Kidney tubule cell (primary cell): ENCODE measurements around the gene THRB.

Source experiments
- DNase-seq: peaks from one replicate; pipeline ENCODE4 v3.0.0-alpha.2; 2018; ENCODE audit warnings: low spot score

The THRB gene

DNA sequence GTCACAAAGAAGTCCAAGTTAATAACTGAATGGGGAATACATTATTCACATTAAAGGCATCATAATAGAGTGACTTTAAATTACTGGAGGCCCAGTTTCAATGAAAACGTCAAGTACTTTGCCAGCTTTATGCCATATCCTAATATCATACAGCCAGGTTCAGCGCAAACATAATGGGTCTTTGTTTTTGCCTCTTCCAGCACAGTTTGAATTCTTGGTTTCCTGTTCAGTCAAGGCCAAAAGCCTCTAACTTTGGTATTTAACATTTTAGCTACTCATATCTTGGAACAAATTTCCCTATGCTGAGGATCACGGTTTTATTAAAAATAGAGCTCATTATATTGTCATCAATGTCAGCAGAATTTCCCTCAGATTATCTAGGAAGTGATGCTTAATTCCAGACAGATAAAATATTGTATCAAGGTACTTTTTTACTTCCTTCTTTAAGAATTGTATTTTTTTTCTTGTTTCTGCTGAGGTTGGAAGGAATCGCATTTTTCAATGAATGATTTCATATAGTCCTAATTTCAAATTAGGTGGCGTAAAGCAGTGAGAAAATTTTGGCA, 269.2 kb downstream of the THRB start:
- DNase-seq = no peak

DNA sequence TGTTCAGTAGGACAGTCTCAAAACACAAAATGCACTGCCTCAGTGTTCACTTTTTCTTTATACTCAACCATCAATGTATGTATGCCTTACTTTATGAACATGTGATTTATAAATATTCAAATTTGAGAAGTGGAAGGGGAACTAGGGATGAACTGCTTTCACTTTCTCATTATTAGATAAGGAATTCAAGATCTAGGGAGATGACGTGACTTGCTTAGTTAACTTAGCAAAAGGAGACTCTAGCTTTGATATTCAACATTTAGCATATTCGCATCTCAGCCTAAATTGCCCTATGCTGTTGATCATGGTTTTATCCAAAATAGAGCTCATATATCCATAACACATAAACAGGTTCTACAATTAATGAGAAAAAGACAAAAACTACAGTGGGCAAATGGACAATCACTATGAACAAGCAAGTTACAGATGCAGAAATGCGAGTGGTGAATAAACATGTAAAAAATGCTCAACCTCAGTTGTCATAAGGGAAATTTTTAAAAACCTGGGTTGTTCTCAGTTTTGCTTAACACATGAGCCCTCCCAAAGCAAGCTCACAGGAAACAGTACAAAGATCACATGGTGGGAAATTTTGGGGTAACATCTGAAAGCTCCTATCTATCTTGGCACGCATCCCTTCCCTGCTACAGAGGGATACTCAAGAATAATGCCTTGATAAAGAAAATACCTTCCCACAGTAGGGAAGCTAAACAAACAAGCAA, 269.8 kb downstream of the THRB start:
- no peak for DNase-seq

DNA sequence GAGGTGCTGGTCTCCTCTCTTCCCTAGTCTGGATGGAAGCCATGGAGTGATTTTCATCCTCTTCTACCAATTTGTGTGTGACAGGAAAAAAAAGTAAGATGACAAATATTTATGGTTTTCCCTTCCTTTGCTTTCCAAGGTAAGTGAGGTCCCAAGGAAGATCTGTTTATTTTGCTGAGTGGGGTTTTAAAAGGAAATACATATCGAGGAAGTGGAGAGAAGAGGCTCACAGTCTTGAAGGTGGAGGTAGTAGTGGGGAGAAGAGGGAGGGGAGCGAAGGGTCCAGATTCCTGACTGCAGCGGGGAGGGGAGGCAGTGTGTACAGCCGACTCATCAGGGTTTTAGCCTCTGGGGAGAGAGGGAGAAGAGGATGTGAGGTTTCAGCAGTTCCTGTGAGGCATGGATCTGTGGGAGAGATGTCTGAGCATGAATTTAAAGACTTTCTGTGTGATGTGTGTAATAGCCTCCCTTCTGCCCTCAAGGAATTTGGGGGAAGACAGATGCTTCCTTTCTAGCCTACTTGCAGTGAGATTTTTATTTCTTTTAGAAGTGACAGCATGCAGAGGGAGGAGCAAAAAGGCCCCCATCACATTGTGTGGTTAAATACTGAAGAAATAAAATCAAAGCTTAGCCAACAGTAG, 272.4 kb downstream of the THRB start:
- peak; percentile 56 for DNase-seq

DNA sequence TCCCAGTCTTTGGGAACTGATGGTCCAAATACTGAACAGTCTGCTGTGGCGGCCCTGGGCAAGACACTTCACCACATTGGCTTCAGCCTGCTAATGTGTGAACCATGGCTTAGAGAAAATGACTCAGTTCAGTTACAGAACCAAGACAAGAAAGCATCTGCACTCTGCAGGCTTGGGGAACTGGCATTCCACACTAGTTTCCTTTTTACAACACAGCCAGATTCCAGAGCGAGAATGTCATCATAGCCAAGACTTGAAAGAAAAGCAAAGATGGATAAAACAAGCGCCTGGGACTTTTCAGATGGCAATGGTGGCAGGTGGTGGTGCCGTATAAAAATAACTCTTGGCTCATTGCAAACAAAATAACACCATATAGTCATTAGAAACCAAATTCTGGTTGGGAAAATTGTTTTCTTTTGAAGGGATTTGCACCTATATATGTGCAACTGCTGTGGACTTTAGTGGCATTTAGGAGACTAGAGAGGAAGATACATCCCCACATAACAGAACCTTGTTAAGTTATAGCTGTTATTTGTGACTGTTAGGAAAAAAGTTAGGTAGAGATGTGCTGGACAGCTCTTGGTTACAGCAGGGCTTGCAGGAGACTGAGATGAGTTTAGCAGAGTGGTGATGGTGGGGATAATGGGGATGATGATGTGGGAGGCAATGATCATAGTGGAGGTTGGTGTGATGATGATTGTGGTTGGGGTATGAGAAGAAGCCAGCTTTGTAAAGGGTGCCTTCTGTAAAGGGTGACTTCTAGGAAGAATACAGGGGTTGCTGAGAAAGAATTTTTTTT, 273.6 kb downstream of the THRB start:
- peak; percentile 96 for DNase-seq

DNA sequence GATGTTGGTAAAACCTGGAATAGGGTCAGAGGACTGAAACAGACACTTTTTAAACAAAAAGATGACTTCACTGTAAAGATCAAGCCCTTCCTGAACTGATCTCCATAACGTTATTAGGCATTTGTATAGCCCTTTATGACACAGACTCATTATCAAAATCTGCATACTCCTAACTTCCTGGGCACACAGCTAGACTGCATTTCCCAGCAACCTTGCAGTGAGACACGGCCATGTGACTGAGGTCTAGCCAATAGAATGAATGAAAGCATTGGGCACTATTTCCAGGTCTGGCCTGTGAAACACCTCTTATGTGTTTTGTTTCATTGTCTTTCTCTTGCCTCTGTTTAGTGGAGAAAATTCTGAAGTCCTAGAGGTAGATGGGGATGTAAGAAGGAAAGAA, 279.1 kb downstream of the THRB start:
- DNase-seq = no peak

DNA sequence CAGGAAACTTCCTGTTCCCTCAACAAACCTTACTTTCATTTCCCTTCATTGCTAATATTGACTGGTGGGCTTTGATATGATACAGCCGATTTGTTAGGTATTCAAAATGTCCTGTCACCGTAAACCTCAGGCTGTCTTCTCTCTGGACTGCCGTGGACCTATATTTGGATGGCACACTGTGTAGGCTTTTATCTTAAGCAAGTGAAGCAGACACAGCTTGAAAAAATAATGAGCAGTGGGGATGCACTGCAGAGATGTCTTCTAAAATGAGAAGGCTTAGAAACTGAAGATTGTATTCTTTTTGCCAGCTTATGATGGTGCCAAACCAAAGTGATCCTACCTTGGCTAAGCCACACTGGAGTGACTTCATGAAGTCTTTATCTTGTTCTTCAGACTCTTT, 283.3 kb downstream of the THRB start:
- DNase-seq = no peak

DNA sequence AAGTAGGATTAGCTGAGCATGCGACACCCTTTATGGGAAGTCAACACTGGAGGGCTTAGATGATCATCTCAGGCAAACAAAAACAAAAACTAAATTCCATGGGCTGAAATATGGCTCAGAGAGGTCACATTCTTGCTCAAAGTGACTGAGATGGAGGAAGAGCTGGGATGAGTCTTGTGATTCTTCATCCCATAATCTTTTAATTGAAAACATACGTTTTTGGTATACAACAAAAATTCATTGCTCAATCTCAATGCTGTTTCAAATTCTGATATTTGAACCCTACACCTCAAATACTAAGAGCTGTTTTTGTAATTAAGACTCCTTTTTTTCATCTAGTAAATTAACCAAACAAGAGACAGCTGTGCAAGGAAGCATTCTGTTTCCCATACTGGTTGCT, 292.6 kb downstream of the THRB start:
- no peak for DNase-seq

DNA sequence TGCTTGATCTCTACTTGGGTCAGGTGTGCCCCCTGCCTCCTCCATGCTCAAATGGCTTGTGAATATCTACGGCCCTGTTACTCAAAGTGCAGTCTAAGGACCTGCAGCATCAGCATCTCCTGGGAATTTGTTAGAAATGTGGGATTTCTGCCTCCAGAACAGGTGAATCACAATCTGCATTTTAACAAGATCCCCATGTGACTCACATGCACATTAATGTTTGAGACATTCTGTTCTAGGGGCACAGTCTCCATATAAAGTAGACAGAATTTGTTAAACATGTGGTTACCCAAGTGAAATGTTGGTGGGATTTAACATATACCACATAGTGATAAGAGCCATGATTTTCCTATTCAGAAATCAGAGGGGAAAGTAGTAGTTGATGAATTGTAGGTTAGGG, 293.3 kb downstream of the THRB start:
- DNase-seq = peak; percentile 52

DNA sequence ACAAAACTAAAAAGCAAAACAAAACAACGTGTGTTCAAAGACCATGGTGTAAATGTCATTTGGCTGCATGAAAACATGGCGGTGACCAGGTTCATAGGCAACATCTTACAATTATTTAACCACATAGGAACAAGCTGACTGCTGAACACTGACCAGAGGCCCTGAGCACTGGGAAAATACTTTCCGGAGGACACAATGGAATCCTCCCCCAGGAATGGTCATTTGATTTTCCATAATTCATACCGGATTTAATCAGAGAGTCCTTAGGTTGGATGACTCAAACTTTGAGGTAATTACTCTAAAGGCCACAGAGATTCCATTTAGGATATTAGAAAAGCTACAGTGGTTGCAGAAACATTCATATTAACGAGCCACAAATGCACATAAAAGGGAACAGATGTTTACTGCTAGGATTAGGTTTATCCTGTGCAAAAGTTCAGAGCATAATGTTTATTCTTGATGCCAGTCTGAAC, 294.8 kb downstream of the THRB start:
- DNase-seq = no peak

DNA sequence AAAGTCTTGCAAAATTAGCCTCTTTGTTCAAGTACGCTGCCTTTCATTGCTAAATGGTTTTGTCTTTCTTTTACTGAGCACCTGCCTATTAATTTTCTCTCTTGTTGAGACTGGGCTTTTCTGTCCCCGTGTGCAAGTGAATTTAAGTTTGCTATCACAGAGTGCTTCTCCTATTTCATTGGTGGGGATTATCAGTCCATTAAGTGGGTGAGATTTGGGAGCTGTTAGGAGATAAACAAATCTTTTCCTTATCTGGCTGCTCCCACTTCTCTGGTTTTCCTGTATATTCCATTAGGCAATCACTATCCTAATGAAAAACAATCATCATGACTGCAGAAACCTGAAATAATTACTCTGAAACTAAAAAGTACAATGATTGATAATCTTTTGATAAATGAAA, 295.4 kb downstream of the THRB start:
- DNase-seq = no peak

DNA sequence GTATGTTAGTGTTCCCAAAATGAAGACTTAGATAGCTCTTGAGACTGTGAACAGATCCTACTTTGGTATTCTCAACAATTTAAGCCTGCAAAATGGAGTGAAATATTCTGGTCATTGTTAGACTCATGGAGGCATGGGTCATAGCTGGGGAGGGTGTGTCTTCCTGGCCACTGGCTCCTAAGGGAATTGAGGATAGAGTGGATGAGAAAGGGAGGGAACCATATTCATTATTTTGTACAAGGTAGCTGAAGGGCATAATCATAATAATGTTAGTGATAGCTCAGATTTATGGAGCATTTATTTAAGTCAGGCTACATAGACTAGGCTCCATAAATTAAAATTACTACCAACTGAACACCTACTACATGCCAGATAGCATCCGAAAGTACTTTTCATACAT, 295.9 kb downstream of the THRB start:
- no peak for DNase-seq

DNA sequence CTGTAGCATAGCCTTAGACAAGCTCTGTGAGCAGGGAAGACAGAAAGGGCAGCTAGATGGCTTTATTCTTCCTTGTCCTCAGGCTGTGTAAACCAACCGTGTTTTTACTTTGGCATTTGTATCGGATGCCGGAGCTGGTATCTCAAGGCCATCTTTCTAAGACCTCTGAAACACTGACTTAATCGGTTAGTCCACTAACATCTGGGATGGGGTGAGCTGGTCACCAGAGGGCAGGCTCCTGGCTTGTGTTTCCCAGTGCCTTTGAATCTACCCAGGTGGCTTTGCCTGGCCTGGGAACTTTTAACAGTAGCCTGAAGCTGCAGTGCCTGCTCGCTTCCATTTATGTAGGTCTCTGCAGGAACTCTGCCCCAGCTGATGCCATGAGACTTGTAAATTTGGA, 296.8 kb downstream of the THRB start:
- no peak for DNase-seq

DNA sequence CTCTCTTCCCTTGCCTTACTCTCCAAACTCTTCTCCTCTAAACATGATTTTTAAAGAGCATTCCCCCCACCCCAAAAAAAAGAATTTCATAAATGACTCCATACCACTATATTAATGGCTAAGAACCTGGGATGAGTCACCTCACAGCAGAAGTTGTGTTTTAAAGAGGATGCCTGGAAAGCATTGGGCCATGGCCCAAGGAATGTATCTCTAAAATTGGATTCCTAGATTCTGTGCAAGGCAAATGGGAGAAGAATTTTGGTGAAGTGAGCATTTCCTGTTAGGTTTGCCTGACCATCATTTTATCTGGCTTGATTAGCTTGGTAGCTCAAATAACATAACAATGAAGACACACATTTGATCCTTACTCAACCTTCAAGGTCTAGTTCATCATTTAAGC, 298.1 kb downstream of the THRB start:
- DNase-seq = peak; percentile 79

DNA sequence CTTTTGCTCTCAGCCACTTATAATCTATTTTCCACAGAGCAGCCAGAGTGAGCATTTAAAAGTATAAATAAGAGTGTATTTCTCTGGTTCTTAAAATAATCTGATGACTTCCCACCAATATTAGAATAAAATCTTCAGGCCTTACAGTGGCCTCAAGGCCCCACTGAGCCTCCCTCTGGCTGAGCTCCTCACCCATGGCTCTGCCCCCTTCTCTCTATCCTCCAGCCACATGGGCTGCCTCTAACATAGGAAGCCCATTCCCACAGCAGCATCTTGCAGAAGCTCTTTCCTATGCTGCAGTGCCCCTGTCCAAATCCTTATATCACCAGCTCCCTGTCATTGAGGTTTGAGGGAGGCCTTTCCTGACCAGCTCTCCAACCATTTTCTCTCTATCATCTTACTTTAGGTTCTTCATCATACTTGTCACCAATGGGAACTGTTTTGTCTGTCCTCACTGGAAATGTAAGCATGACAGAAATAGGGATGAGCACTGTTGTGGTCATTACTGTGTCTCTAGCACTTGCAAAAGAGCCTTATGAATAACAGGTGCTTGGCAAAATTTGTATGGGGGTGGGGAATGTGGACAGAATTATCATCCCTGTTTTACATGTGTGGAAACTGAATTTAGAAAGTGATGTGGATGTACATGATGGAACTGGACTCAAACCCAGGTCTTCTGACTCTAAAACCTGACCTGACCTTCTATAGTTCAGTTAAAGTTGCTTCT, 299.0 kb downstream of the THRB start:
- no peak for DNase-seq

DNA sequence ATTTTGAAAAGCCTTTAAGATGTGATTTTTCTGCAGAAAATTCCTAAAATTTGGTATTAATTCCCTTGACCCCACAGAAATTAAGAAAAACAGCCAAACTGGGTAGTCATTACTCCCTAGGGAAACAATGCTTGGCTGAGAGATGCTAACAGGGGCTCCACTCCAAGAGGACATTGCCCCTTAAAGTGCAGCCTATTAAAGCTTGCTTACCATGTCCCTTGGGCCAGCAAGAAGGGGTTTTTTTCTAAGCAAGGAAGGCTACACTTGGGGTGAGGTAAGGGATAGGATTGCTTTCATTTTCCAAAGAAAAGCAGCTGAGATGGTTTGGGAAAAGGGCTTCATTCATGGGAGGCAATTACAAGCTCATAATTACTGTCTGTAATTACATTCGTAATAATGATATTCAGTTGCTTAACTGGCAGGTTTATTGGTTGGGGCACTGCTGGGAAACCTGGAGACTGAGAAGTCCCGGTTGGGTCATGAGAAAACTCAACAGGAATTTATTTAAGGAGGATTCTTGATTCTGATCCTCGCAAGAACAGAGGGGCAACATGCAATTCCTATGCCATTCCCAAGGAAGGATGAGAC, 302.1 kb downstream of the THRB start:
- DNase-seq = no peak

DNA sequence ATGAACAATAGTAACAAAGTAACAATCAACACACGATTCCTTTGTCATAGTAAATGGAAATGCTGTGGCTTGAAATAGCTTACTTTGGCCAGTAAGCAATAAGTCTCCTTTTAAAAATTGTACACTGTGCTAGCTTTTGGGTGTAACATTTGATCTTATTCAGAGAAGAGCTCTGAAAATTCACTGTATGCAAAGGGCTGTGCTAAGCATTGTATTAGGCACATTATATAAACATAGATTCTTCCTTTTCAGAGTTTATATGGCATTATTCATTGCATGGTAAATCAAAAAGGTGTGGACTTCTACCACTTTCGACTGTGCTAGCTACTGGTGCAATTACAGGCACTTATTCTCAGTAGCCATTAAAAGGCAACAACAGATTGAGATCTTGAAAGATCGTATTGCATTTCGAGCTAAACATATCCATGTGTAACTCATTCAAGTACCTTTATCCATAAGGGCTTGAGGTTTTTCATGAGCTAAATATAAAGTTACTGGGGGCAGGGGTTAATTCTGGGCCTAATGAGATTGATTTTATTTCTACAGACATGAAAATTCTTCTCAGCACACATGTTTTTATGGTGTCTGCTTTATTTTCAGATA, 302.7 kb downstream of the THRB start:
- no peak for DNase-seq

DNA sequence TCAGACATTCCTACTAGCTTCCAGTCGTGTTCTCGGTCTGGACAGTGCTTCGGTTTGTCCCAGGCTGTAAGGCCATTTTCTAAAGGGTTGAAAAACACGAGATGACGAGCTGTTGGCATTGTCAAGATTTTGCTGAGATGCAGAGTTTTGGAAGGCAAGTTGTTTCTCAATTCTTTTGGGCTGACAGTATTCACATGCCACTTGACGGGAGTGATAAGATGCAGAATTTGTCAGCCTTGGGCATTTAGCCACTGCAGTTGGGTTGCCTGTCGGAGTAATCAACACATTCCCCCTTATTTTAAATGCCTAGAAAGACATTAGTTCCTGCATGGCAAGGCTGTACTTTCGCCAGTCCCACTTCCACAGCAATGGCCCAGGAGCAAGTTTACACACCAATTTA, 304.4 kb downstream of the THRB start:
- DNase-seq = no peak

DNA sequence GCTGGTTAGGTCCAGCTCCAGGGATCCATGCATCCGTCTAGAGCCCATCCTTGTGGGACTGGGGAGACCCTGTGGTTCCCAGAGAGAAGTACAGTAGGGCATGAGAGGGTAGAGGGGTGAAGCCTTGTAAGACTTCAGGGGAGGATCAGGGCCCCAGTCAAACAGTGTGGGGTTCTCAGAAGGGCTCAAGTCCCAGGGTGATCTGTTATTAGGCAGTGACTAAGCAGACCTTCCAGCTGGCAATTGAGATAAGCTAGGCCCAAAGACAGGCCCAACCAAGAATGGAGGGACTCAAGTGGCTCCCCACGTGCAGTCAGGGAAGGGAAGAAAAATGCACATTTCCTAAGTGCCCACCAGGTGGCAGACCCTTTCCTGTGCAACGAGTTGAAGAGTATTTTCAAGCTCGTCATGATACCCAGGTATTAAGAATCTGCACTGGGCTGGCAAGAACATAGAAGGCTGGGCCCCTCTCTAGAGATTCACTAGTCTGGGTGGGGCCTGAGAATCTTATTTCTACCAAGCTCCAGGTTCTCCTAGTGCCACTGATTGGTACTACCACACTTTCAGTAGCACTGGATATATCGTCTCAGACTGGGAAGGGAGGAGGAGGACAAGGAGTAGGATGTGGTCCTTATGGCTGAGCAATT, 308.8 kb downstream of the THRB start:
- peak; percentile 77 for DNase-seq

DNA sequence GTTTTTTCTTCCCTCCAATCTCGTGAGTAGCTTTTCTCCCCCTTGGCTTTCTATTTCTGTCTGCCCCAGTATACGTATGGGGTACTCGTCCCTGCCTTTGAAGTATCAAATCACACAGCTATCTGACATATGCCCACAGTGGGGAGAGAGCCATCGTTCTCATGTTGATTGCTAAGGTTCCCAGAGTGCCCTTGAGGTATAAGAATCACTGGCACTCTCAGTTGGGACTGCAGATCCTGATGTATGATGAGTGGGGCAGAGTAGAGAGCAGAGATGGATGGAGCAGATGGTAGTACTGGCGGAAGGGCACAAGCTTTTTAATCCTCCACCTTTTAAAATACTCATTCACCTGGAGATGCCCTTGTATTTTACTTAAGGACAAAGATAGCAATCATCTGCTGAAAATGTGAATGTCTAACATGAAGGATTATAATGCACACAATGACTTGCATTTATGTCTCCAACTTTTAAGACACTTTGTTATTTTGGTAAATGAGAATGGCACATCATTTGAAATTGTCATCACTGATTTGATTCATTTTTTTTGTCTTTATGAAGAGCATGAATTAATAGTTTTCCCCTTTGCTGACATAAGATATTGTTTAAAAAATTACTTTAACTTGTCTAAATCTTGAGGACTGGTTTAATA, 310.0 kb downstream of the THRB start:
- no peak for DNase-seq

DNA sequence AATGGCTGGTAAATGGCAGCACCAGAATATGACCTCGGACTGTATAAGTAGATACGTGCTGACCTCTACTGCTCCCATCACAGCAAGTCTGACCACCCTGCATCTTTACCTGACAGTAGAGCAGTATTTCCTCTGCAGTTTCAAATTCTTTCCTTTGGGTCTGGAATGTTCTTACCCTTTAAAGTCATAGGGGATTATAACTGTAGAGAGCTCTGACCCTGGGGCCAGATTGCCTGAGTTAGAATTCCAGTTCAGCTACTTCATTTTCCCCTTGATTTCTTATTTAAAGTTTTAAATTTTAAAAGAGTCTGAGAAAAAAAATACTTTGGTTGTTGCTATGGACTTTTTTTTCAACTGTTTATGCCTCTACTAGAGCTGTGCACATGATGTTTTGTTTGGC, 311.9 kb downstream of the THRB start:
- DNase-seq = no peak
